OCI-LY1 (cell line): ENCODE data around the gene ZNF503.

Experiments used
- H2AFZ ChIP-seq: fragments of 200-600 bp; sonication (generic), shearing (Covaris generic); 2 replicates; pipeline ENCODE4 v1.6.0; 2014; ENCODE audit warnings: antibody characterized with exemption, mild to moderate bottlenecking, low read length
- H3F3A ChIP-seq: fragments of 200-600 bp; sonication (generic), shearing (Covaris generic); 2 replicates; pipeline ENCODE4 v1.6.0; 2014; ENCODE audit warnings: mild to moderate bottlenecking, antibody characterized with exemption, low read length, moderate library complexity; ENCODE audit not compliant: insufficient read depth
- H3K27ac ChIP-seq: fragments of 200-600 bp; sonication (generic); 2 replicates; pipeline ENCODE4 v1.5.1; 2014; ENCODE audit warnings: low read length, mixed run types, mild to moderate bottlenecking, low read depth; ENCODE audit not compliant: poor library complexity, severe bottlenecking
- H3K27me3 ChIP-seq: fragments of 200-600 bp; sonication (generic); 2 replicates; pipeline ENCODE4 v1.6.0; 2014; ENCODE audit warnings: antibody characterized with exemption, mild to moderate bottlenecking, low read length, moderate library complexity; ENCODE audit not compliant: insufficient read depth
- H3K36me3 ChIP-seq: fragments of 200-600 bp; sonication (generic); 2 replicates; pipeline ENCODE4 v1.6.1; 2014; ENCODE audit warnings: mild to moderate bottlenecking, antibody characterized with exemption, low read length, moderate library complexity, mixed read lengths; ENCODE audit not compliant: insufficient read depth
- H3K4me1 ChIP-seq: fragments of 200-600 bp; sonication (generic); 2 replicates; pipeline ENCODE4 v1.5.1; 2014; ENCODE audit warnings: mild to moderate bottlenecking, low read length, moderate library complexity; ENCODE audit not compliant: insufficient read depth, severe bottlenecking
- H3K4me2 ChIP-seq: fragments of 200-600 bp; sonication (generic), shearing (Covaris generic); 2 replicates; pipeline ENCODE4 v1.6.1; 2014; ENCODE audit warnings: low read length
- H3K4me3 ChIP-seq: fragments of 200-600 bp; sonication (generic); 2 replicates; pipeline ENCODE4 v1.5.1; 2014; ENCODE audit warnings: low read length, low read depth, mild to moderate bottlenecking, mixed read lengths; ENCODE audit not compliant: poor library complexity, severe bottlenecking
- H3K79me2 ChIP-seq: fragments of 200-600 bp; shearing (Covaris generic); 2 replicates; pipeline ENCODE4 v1.6.1; 2016; ENCODE audit warnings: mixed run types, low read length, mixed read lengths; ENCODE audit not compliant: insufficient read depth
- H3K9ac ChIP-seq: fragments of 200-600 bp; sonication (generic), shearing (Covaris generic); 2 replicates; pipeline ENCODE4 v1.6.1; 2014; ENCODE audit warnings: mild to moderate bottlenecking, low read length, mixed read lengths
- H3K9me2 ChIP-seq: fragments of 200-600 bp; sonication (generic), shearing (Covaris generic); 2 replicates; pipeline ENCODE4 v1.6.1; 2014; ENCODE audit warnings: low read depth, mild to moderate bottlenecking, low read length, mixed read lengths
- H3K9me3 ChIP-seq: fragments of 200-600 bp; shearing (Covaris generic); 2 replicates; pipeline ENCODE4 v1.6.1; 2014; ENCODE audit warnings: low read length, mixed read lengths
- H4K20me1 ChIP-seq: fragments of 200-600 bp; sonication (generic), shearing (Covaris generic); 2 replicates; pipeline ENCODE4 v1.6.0; 2016; ENCODE audit warnings: mild to moderate bottlenecking, low read length; ENCODE audit not compliant: insufficient read depth
- EZH2 ChIP-seq: fragments of 200-600 bp; sonication (generic), shearing (Covaris generic); IDR thresholded peaks from 2 replicates; pipeline ENCODE4 v1.8.0; 2017; ENCODE audit warnings: borderline replicate concordance, mixed run types, mild to moderate bottlenecking, antibody characterized with exemption, low read length, moderate library complexity, mixed read lengths
- TF ChIP-seq, protein P1 (sequence below): fragments of 200-600 bp; sonication (generic), shearing (Covaris generic); IDR thresholded peaks from 2 replicates; pipeline ENCODE4 v1.5.1; 2017; ENCODE audit warnings: mild to moderate bottlenecking, antibody characterized with exemption, low read length, moderate library complexity, mixed read lengths

ZNF503 gene

DNA sequence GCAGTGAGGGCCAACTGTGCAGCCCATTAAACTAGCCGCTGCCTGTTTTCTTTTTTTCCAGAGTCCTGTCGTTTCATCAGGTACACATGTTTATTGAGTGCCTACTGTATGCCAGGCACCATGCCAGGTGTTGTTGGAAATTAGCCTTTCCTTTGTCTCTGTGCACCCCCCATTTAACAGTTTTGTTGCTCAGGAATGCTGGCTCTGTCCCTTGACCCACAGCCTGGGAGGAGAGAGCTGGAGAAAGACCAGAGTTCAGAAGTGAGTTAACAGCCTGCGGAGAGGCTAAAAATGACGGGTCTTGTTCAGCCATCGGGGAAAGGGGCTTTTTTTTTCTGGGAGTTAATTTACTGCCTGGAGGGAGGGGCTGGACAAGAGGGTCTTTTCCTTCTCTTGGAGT lies 31.2 kb upstream of the ZNF503 start:
- no peaks in the 10 kb centered on the region for H3K9me2 ChIP-seq
- H3K4me1 ChIP-seq: no peaks in the 10 kb centered on the region
- H3K9ac ChIP-seq: no peak overlapping the region
- H3K4me3 ChIP-seq: no peak overlapping the region
- no peaks in the 10 kb centered on the region for H3F3A ChIP-seq
- H3K79me2 ChIP-seq: no peaks in the 10 kb centered on the region
- no peaks in the 10 kb centered on the region; the same call in 1 of the 2 replicates for H3K27me3 ChIP-seq
- H2AFZ ChIP-seq: no peak overlapping the region
- TF ChIP-seq EZH2: no peak
- TF ChIP-seq, protein P1, sequence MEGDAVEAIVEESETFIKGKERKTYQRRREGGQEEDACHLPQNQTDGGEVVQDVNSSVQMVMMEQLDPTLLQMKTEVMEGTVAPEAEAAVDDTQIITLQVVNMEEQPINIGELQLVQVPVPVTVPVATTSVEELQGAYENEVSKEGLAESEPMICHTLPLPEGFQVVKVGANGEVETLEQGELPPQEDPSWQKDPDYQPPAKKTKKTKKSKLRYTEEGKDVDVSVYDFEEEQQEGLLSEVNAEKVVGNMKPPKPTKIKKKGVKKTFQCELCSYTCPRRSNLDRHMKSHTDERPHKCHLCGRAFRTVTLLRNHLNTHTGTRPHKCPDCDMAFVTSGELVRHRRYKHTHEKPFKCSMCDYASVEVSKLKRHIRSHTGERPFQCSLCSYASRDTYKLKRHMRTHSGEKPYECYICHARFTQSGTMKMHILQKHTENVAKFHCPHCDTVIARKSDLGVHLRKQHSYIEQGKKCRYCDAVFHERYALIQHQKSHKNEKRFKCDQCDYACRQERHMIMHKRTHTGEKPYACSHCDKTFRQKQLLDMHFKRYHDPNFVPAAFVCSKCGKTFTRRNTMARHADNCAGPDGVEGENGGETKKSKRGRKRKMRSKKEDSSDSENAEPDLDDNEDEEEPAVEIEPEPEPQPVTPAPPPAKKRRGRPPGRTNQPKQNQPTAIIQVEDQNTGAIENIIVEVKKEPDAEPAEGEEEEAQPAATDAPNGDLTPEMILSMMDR: no peak
- H3K4me2 ChIP-seq: no peak overlapping the region
- no peaks in the 10 kb centered on the region for H3K36me3 ChIP-seq
- H3K9me3 ChIP-seq: no peaks in the 10 kb centered on the region
- H4K20me1 ChIP-seq: no peaks in the 10 kb centered on the region
- H3K27ac ChIP-seq: no peak overlapping the region

DNA sequence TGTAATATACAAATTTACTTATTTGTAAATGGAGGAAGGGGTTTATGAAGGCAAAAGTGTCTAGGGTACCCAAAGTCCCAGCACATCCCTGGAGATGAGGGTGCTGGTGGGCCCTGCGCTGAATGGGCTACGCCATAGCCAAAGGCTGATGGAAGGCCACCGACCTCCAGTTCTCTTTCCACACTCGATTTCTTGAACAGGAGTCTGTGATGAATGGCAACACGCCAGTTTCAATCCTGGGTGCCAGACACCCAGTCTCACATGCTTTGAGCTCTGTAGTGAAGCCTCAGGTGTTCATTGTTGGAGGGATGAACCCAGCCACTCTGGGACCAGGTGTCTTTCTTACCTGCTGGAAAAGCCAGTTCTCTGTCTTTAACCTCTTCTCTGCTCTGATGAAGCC lies 30.6 kb upstream of the ZNF503 start:
- H3K9me2 ChIP-seq: no peaks in the 10 kb centered on the region
- H3K36me3 ChIP-seq: no peaks in the 10 kb centered on the region
- H3K9ac ChIP-seq: no peak overlapping the region
- H3K9me3 ChIP-seq: no peaks in the 10 kb centered on the region
- no peaks in the 10 kb centered on the region for H4K20me1 ChIP-seq
- H3K79me2 ChIP-seq: no peaks in the 10 kb centered on the region
- H3K27ac ChIP-seq: no peak overlapping the region
- TF ChIP-seq EZH2: no peak
- TF ChIP-seq, protein P1: no peak
- H3K4me3 ChIP-seq: no peak overlapping the region
- H3F3A ChIP-seq: no peaks in the 10 kb centered on the region
- H3K4me2 ChIP-seq: no peak overlapping the region
- H2AFZ ChIP-seq: no peak overlapping the region
- H3K4me1 ChIP-seq: no peaks in the 10 kb centered on the region
- no peaks in the 10 kb centered on the region; the same call in 1 of the 2 replicates for H3K27me3 ChIP-seq

DNA sequence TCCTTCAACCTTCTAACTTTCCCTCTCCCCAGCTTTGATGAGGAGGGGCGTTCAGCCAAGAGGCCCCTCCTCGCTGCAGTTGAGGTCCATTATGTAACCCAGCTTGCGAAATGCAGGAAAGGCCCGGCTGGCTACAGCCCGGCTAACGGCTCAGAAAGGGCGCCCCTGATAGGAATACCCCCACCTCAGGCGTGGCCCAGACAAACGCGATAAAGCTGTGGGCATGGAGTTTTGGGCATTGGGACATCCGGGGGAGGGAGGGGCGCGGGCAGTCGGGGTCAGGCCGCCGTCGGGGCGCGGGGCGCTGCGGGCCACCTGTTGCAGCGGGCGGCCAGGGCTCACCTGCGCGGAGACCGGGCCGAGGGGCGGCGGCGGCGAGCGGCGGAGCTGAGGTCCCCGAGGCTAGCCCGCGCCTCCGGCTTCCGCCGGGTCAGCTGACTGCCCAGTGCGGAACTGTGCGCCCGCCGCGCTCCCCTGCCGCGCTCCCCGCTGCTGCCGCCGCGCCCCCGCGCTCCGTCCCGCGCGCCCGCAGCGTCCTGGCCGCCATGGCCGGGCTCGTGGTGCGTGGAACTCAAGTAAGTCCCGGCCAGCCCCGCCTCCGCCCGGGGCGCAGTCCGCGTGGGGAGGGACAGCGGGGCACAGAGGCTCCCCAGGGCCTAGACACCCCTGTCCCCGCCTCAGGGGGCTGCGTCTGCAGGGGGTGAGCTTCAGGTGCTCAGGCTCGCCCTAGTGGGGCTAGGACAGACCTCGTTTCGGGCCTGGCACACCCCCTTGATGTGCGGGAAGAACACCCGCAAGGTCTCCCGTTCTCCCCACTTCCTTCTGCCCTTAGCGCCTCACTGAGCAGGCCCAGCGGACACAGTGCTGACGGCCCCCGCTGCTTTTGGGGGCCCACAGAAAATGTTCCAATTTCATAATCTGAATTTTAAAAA lies 29.9 kb upstream of the ZNF503 start, which contains the start of gene LRMDA:
Gene LRMDA, plus strand, starts transcription at position 445 of the 932 bp plus-strand sequence.
- Histone ChIP-seq H3F3A (no peaks in the 10 kb centered on the region), H4K20me1 (no peaks in the 10 kb centered on the region), H3K4me1 (no peaks in the 10 kb centered on the region), H3K9ac (no peak within 1 kb of the TSS), H3K4me3 (no peak within 1 kb of the TSS), H3K27me3 (no peaks in the 10 kb centered on the region; the same call in 1 of the 2 replicates), H3K79me2 (no peaks in the 10 kb centered on the region), H3K4me2 (no peak within 1 kb of the TSS), H2AFZ (no peak within 1 kb of the TSS), H3K9me2 (no peaks in the 10 kb centered on the region), H3K36me3 (no peaks in the 10 kb centered on the region), H3K27ac (no peak within 1 kb of the TSS), H3K9me3 (no peaks in the 10 kb centered on the region)
- TF ChIP-seq EZH2: no peak
- TF ChIP-seq, protein P1: no peak
